HG02798 (cell line): ENCODE data around the gene B3GALT6.

Source experiments
- ATAC-seq: cut with Tn5 transposase; IDR thresholded peaks from one replicate; pipeline ENCODE4 v1.9.1; 2021; ENCODE audit warnings: mild to moderate bottlenecking; ENCODE audit not compliant: unreplicated experiment, poor library complexity

The B3GALT6 gene

DNA sequence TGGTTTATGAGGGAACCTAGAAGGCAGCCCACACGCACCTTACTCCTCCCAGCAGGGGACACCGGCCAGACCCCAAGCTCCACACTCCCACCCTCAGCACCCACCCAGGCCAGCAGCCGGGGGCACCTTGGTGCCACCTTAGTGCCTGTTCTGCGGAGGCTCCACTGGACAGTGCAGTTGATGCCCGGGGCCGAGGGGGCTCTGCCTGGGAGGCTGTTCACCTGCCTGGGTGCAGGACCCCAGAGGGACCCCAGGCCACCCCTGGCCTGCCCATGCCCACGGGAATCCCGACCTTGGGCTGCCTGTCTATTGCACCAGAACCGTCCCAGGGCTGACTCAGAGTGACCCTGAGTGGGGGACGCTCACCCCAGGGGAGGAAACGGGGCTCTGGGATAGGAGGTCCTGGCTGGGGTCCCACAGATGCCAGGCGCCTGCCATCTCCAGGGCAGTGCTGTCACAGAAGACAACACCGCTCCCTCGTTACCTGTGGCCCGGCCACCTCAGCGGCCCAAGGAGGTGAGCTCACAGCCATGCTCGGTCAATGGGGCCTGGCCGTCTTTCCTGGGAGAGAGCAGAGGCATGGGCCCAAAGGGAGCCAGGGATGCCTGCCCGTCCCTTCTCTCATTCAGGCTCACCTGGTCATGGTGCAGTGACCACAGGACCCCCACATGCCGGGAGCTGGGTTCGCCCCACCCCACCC is 48.9 kb downstream of the B3GALT6 start:
- ATAC-seq = no peak

DNA sequence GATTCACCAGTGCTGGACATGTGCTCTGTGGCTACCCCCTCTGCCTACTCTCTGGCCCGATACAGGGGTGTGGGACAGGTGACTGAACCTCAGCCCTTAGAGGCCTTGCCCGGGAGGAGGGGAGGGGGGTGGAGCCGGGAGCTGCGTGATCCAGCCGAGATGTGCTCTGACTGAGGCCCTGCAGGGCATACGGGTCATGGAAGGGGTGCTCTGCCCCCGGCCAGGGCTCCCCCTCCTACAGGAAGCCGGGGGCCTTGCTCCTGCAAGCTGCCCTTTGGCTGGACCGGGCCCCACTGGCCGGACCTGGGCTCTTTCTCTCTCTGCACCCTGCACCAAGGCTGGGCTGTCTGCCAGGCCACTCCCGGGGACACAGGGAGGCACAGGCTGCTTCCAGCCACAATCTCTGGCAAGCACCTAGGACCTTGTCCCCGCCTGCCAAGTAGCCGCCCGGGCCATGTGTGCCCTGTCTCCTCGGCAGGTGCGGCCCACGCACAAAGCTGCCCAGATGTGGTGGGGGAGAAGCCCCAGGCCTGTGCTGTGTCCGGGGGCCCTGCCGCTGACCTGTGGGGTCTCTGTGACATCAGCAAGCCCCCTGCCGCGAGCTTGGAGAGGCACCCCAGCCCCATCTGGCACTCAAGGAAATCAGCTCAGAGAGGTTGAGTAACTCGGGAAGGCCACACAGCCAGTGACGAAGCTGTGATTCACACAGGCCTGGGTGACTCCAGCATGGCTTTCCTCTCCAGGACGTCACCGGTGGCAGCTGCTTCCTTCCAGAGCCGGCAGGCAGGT is 49.7 kb downstream of the B3GALT6 start:
- no peak for ATAC-seq

DNA sequence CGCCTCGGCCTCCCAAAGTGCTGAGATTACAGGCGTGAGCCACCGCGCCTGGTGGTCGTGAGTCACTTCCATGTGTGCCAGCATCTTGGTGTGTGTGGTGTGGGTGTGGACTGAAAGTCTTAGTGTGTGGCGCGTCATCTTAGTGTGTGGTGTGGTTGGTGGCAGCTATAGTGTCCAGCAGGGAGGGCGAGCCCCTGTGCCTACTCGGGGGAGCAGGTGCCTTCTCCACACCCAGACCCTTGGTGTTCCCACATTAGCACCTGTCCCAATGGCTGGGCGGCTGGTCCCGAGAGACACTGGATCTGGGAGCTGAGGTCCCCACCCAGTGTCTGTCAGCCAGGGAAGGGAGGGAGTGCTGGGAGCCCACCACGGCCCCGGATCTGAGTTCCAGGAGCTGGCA is 51.0 kb downstream of the B3GALT6 start:
- ATAC-seq = no peak

DNA sequence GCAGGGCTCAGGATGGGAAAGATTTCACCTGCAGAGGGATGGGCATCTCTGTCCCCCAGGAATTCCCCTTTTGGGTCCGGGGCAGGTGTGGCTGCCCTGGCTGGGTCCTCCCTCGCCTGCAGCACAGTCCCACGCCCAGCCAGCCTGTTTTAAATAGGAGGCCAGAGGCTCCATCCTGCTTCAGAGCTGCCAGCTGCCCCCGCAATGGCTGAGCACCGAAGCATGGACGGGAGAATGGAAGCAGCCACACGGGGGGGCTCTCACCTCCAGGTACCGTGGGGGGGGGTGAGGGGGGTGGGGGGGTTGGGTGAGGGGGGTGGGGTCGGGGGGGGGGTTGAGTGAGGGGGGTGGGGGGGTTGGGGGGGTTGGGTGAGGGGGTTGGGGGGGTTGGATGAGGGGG is 51.8 kb downstream of the B3GALT6 start:
- no peak for ATAC-seq
